HUES64 (cell line): ENCODE measurements around the gene DUSP7.

Source experiments
- H3K27ac ChIP-seq: 2 replicates; pipeline ENCODE4 v1.7.0; 2013; ENCODE audit warnings: low read depth, low read length, inconsistent platforms
- H3K27me3 ChIP-seq: 2 replicates; pipeline ENCODE4 v1.6.1; 2013; ENCODE audit warnings: mild to moderate bottlenecking, low read length; ENCODE audit not compliant: insufficient read depth
- H3K36me3 ChIP-seq: 2 replicates; pipeline ENCODE4 v1.6.1; 2013; ENCODE audit warnings: mild to moderate bottlenecking, low read length; ENCODE audit not compliant: insufficient read depth
- H3K4me1 ChIP-seq: 2 replicates; pipeline ENCODE4 v1.6.1; 2013; ENCODE audit warnings: mild to moderate bottlenecking, low read length, moderate library complexity; ENCODE audit not compliant: insufficient read depth
- H3K4me3 ChIP-seq: 2 replicates; pipeline ENCODE4 v1.5.1; 2013; ENCODE audit warnings: mild to moderate bottlenecking, low read length, moderate library complexity
- H3K9ac ChIP-seq: 2 replicates; pipeline ENCODE4 v1.6.1; 2013; ENCODE audit warnings: mild to moderate bottlenecking, low read depth, low read length
- H3K9me3 ChIP-seq: 2 replicates; pipeline ENCODE4 v1.6.1; 2013; ENCODE audit warnings: low read depth, low read length; ENCODE audit not compliant: insufficient read depth
- WGBS: fragments of 150-250, 120-280 bp; methylation state at CpG from one replicate; pipeline ENCODE4 v1.1.7; 2013; ENCODE audit warnings: missing lambda C conversion rate; 5-methylcytosine and 5-hydroxymethylcytosine counted together

The DUSP7 gene

GRCh38 chr3:52023101-52023770 lies 33.1 kb downstream of the DUSP7 start:
- WGBS, result 98% methylated on average over 3 of the region's 3 CpGs
- Histone ChIP-seq H3K27me3 (no peaks in the 10 kb centered on the region), H3K27ac (no peak overlapping the region), H3K9ac (no peak overlapping the region), H3K4me1 (peaks cover 8% of the 10 kb centered on the region), H3K4me3 (no peak overlapping the region), H3K36me3 (no peaks in the 10 kb centered on the region), H3K9me3 (no peaks in the 10 kb centered on the region)

- Histone ChIP-seq H3K36me3 (no peaks in the 10 kb centered on the region), H3K9ac (no peak overlapping the region), H3K27me3 (no peaks in the 10 kb centered on the region), H3K4me1 (peaks cover 8% of the 10 kb centered on the region), H3K4me3 (no peak overlapping the region), H3K9me3 (no peaks in the 10 kb centered on the region), H3K27ac (no peak overlapping the region)
- 82% methylated on average over 17 of the region's 20 CpGs for WGBS
These were observed 33.9 kb downstream of the DUSP7 start for GRCh38 chr3:52022323-52023100.

- no peaks in the 10 kb centered on the region for H3K27me3 ChIP-seq
- H3K36me3 ChIP-seq, result no peaks in the 10 kb centered on the region
- 89% methylated on average over 10 of the region's 10 CpGs for WGBS
- no peak overlapping the region for H3K4me3 ChIP-seq
- no peak overlapping the region for H3K9ac ChIP-seq
- peaks cover 8% of the 10 kb centered on the region for H3K4me1 ChIP-seq
- H3K9me3 ChIP-seq, result no peaks in the 10 kb centered on the region
- no peak overlapping the region for H3K27ac ChIP-seq
These were observed 34.7 kb downstream of the DUSP7 start for GRCh38 chr3:52021489-52022268.

- WGBS, result 94% methylated on average over 7 of the region's 7 CpGs
- peaks cover 8% of the 10 kb centered on the region for H3K4me1 ChIP-seq
These were observed 35.6 kb downstream of the DUSP7 start for GRCh38 chr3:52020796-52021195.

GRCh38 chr3:52019352-52020080 lies 36.9 kb downstream of the DUSP7 start:
- Histone ChIP-seq H3K36me3 (no peaks in the 10 kb centered on the region), H3K4me1 (peaks cover 8% of the 10 kb centered on the region), H3K27ac (no peak overlapping the region), H3K27me3 (no peaks in the 10 kb centered on the region), H3K9me3 (no peaks in the 10 kb centered on the region), H3K9ac (no peak overlapping the region), H3K4me3 (no peak overlapping the region)
- WGBS, result 88% methylated on average over 17 of the region's 17 CpGs

More at GRCh38 chr3:52020796-52021195, 35.6 kb downstream of the DUSP7 start:
- Histone ChIP-seq H3K9me3 (no peaks in the 10 kb centered on the region), H3K4me3 (no peak overlapping the region), H3K27me3 (no peaks in the 10 kb centered on the region), H3K27ac (no peak overlapping the region), H3K36me3 (no peaks in the 10 kb centered on the region), H3K9ac (no peak overlapping the region)

- no peak overlapping the region for H3K27ac ChIP-seq
- peaks cover 8% of the 10 kb centered on the region for H3K4me1 ChIP-seq
- no peak overlapping the region for H3K4me3 ChIP-seq
- no peak overlapping the region for H3K9ac ChIP-seq
- H3K27me3 ChIP-seq, result no peaks in the 10 kb centered on the region
- H3K9me3 ChIP-seq, result no peaks in the 10 kb centered on the region
- H3K36me3 ChIP-seq, result no peaks in the 10 kb centered on the region
- 93% methylated on average over 21 of the region's 21 CpGs for WGBS
These were observed 37.9 kb downstream of the DUSP7 start for GRCh38 chr3:52018319-52019000.

GRCh38 chr3:52017586-52017985 lies 38.8 kb downstream of the DUSP7 start:
- WGBS, result 90% methylated on average over 11 of the region's 11 CpGs
- H3K4me1 ChIP-seq, result peaks cover 2% of the 10 kb centered on the region
- H3K4me3 ChIP-seq, result no peak overlapping the region
- H3K9me3 ChIP-seq, result no peaks in the 10 kb centered on the region
- H3K9ac ChIP-seq, result no peak overlapping the region
- H3K36me3 ChIP-seq, result no peaks in the 10 kb centered on the region
- H3K27me3 ChIP-seq, result no peaks in the 10 kb centered on the region
- no peak overlapping the region for H3K27ac ChIP-seq

GRCh38 chr3:52015438-52016228 lies 40.7 kb downstream of the DUSP7 start:
- Histone ChIP-seq H3K27ac (no peak overlapping the region), H3K36me3 (no peaks in the 10 kb centered on the region), H3K4me3 (no peak overlapping the region), H3K9me3 (no peaks in the 10 kb centered on the region), H3K9ac (no peak overlapping the region), H3K27me3 (no peaks in the 10 kb centered on the region), H3K4me1 (no peaks in the 10 kb centered on the region)
- WGBS, result 91% methylated on average over 13 of the region's 13 CpGs

GRCh38 chr3:52014613-52015012 lies 41.8 kb downstream of the DUSP7 start:
- Histone ChIP-seq H3K4me1 (no peaks in the 10 kb centered on the region), H3K4me3 (no peak overlapping the region), H3K27ac (no peak overlapping the region), H3K9ac (no peak overlapping the region), H3K36me3 (no peaks in the 10 kb centered on the region), H3K27me3 (no peaks in the 10 kb centered on the region), H3K9me3 (no peaks in the 10 kb centered on the region)
- 70% methylated on average over 8 of the region's 8 CpGs for WGBS
